CD14-positive monocyte (primary cell): ENCODE data around the gene TMEM209. TPM values are rescaled to one million over a fixed set of nuclear protein-coding genes. Genes with fewer than 3 reads are reported as not detected.
A peak's percentile ranks its signal among the peaks of the same experiment; 100 is the strongest.

ENCODE experiments used
- DNase-seq, 3 donors: peaks; one replicate each; pipeline ENCODE4 v3.0.0-alpha.2; 2011 to 2022
- H2AFZ ChIP-seq: 2 replicates; pipeline ENCODE4 v1.6.0; 2012; ENCODE audit warnings: mild to moderate bottlenecking, low read depth, low read length, inconsistent platforms; ENCODE audit not compliant: insufficient read depth, poor library complexity, severe bottlenecking
- H3K27ac ChIP-seq, 2 donors: 1 replicate in 1 of 2; 2 replicates in 1 of 2; pipeline ENCODE4 v1.5.1; 2012 to 2013; ENCODE audit warnings: low read length in 2 of 2, control low read depth in 1 of 2, inconsistent platforms in 1 of 2, low read depth in 1 of 2, mild to moderate bottlenecking in 1 of 2
- H3K27me3 ChIP-seq, 2 donors: one replicate each; pipeline versions ENCODE4 v1.6.0 to v1.6.1; 2011 to 2013; ENCODE audit warnings: low read length in 2 of 2; ENCODE audit not compliant: control insufficient read depth in 2 of 2, insufficient read depth in 2 of 2
- H3K36me3 ChIP-seq, 2 donors: replicated peaks in 1 of 2; 1 replicate in 1 of 2; 2 replicates in 1 of 2; pipeline versions ENCODE4 v1.5.1 to v1.6.1; 2012 to 2013; ENCODE audit warnings: low read length in 2 of 2, control low read depth in 1 of 2, inconsistent platforms in 1 of 2, mild to moderate bottlenecking in 1 of 2; ENCODE audit not compliant: insufficient read depth in 2 of 2, control insufficient read depth in 1 of 2
- H3K4me1 ChIP-seq, 2 donors: 1 replicate in 1 of 2; 2 replicates in 1 of 2; pipeline versions ENCODE4 v1.5.1 to v1.6.1; 2012 to 2013; ENCODE audit warnings: low read length in 2 of 2, control low read depth in 1 of 2, inconsistent platforms in 1 of 2, mild to moderate bottlenecking in 1 of 2, moderate library complexity in 1 of 2; ENCODE audit not compliant: insufficient read depth in 2 of 2, control insufficient read depth in 1 of 2
- H3K4me2 ChIP-seq: replicated peaks from 2 replicates; pipeline ENCODE3; 2012; ENCODE audit warnings: low read length, moderate library complexity, mild to moderate bottlenecking; ENCODE audit not compliant: poor library complexity, severe bottlenecking; ENCODE audit errors: extremely low read depth
- H3K4me3 ChIP-seq, 3 experiments: fragments of 200-600 bp in 1 of 3; sonication (generic) in 1 of 3; replicated peaks in 1 of 3; 1 replicate in 2 of 3; 2 replicates in 1 of 3; pipeline ENCODE4 v1.5.1; 2011 to 2013; ENCODE audit warnings: low read length in 3 of 3, mild to moderate bottlenecking in 3 of 3, control low read depth in 2 of 3, low read depth in 2 of 3, inconsistent platforms in 1 of 3, moderate library complexity in 1 of 3
- H3K79me2 ChIP-seq: 2 replicates; pipeline ENCODE4 v1.6.0; 2012; ENCODE audit warnings: mild to moderate bottlenecking, control low read depth, inconsistent platforms, low read length, moderate library complexity; ENCODE audit not compliant: insufficient read depth
- H3K9ac ChIP-seq: 2 replicates; pipeline ENCODE4 v1.6.0; 2017; ENCODE audit warnings: low read length, mild to moderate bottlenecking; ENCODE audit not compliant: insufficient read depth, poor library complexity, severe bottlenecking
- H3K9me3 ChIP-seq, 2 donors: replicated peaks in 1 of 2; 1 replicate in 1 of 2; 2 replicates in 1 of 2; pipeline versions ENCODE4 v1.5.1 to v1.6.1; 2012 to 2013; ENCODE audit warnings: low read length in 2 of 2, control low read depth in 1 of 2; ENCODE audit not compliant: control insufficient read depth in 1 of 2, insufficient read depth in 1 of 2
- H4K20me1 ChIP-seq: 2 replicates; pipeline ENCODE4 v1.6.0; 2012; ENCODE audit warnings: mild to moderate bottlenecking, low read length, control low read depth, moderate library complexity; ENCODE audit not compliant: insufficient read depth
- H3K27ac Mint-ChIP-seq, 7 donors: one replicate each; pipeline ENCODE4 v1.8.0; 2020; ENCODE audit warnings: mild to moderate bottlenecking in 7 of 7, mixed read lengths in 7 of 7, moderate library complexity in 6 of 7, inconsistent platforms in 2 of 7
- H3K27me3 Mint-ChIP-seq, 3 donors: one replicate each; pipeline ENCODE4 v1.8.0; 2021 to 2022; ENCODE audit warnings: low read depth in 3 of 3, mild to moderate bottlenecking in 3 of 3, mixed read lengths in 3 of 3, moderate library complexity in 3 of 3, inconsistent platforms in 1 of 3
- H3K36me3 Mint-ChIP-seq, 2 donors: one replicate each; pipeline ENCODE4 v1.8.0; 2020; ENCODE audit warnings: mixed read lengths in 2 of 2, inconsistent platforms in 1 of 2, mild to moderate bottlenecking in 1 of 2
- H3K4me1 Mint-ChIP-seq: one replicate; pipeline ENCODE4 v1.8.0; 2020; ENCODE audit warnings: mild to moderate bottlenecking, mixed read lengths
- H3K4me3 Mint-ChIP-seq, 2 donors: one replicate each; pipeline ENCODE4 v1.8.0; 2020; ENCODE audit warnings: mild to moderate bottlenecking in 2 of 2, mixed read lengths in 2 of 2, moderate library complexity in 1 of 2
- H3K9me3 Mint-ChIP-seq, 7 donors: one replicate each; pipeline ENCODE4 v1.8.0; 2020 to 2022; ENCODE audit warnings: mixed read lengths in 7 of 7, mild to moderate bottlenecking in 6 of 7, moderate library complexity in 6 of 7, inconsistent platforms in 2 of 7
- WGBS: methylation state at CpG from one replicate; pipeline ENCODE4 v1.1.5; 2013; ENCODE audit warnings: missing lambda C conversion rate; ENCODE audit not compliant: insufficient coverage; 5-methylcytosine and 5-hydroxymethylcytosine counted together
- intact Hi-C, 2 donors: fragments of 100-400 bp; cut with micrococcal nuclease; formaldehyde crosslinking; loops; one replicate each; pipeline versions ENCODE4 v1.15.0 to v1.15.1; 2023
- polyA plus RNA-seq, 3 donors: library from polyadenylated mRNA; depleted of rRNA in 1 of 3; unstranded in 2 of 3; stranded (reverse) in 1 of 3; fragments of 300-500 nt in 2 of 3; fragments of >200 nt in 1 of 3; fragmentation: Illumina TruSeq in 2 of 3; gene quantifications; 1 replicate in 2 of 3; 2 replicates in 1 of 3; pipeline ENCODE4 v1.2.3, GENCODE V29; 2012 to 2021
- TF ChIP-seq, protein P1 (sequence below): fragments of 200-600 bp; IDR thresholded peaks from one replicate; pipeline ENCODE4 v1.8.0; 2022; ENCODE audit warnings: antibody characterized with exemption, mild to moderate bottlenecking

The TMEM209 gene
- polyA plus RNA-seq, 3 donors: 7.7 to 16.7 (median 9.6) TPM

DNA sequence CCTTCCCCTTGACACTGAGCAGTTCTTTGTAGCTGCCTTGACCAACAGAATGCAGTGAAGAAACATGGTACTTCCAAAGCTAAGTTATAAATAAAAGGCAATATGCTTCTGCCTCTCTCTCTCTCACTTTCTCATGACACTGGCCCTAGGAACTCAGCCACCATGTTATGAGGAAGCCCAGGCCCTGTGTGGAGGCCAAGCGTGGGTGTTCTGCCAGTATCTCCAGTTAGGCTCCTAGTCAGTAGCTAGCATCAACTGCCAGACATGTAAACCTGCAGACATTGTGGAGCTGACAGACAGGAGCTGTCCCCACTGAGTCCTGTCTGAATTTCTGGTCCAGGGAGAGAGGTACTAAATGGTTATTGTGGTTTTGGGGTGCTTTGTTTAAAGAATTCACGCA lies 45.2 kb downstream of the TMEM209 start:
- peaks cover 57 to 58% of the 10 kb centered on the region in 2 donors for H3K36me3 Mint-ChIP-seq
- intact Hi-C loops: no loop called here

DNA sequence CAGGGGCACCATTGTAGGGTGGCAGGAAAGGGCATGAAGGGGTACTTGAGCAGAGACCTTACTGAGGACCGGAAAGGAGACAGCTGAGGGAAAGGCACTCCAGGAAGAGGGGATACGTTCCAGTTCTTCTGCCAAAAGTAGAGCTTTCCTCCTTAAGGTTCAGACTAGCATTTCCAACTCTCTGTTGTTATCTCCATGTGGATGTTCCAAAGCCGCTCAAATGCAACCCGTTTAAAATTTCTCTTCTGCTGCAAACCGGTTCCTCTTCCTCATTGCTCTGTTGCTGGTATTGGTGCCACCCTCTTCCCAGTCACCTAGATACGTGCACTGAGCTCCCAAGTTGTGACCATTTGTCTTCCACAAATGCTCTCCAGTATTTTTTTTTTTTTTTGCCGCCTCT lies 47.5 kb downstream of the TMEM209 start:
- Histone ChIP-seq H3K4me3 (no peak overlapping the region), H3K4me1 (no peaks in the 10 kb centered on the region), H3K27ac (no peak overlapping the region), H3K79me2 (no peaks in the 10 kb centered on the region), H3K9ac (no peak overlapping the region), H3K4me2 (no peak overlapping the region), H3K36me3 (peaks cover 14 to 29% of the 10 kb centered on the region in 2 donors), H3K27me3 (no peaks in the 10 kb centered on the region), H4K20me1 (no peaks in the 10 kb centered on the region), H3K9me3 (peaks cover 3 to 5% of the 10 kb centered on the region in 2 donors), H2AFZ (no peak overlapping the region)
- DNase-seq: no peak
- Mint-ChIP-seq H3K9me3 (peaks cover 3 to 12% (median 8%) of the 10 kb centered on the region in 7 donors), H3K4me1 (no peaks in the 10 kb centered on the region), H3K4me3 (no peak overlapping the region), H3K27me3 (peaks cover 0 to 2% (median 1%) of the 10 kb centered on the region in 3 donors), H3K36me3 (peaks cover 39 to 41% of the 10 kb centered on the region in 2 donors), H3K27ac (no peak overlapping the region)
- intact Hi-C loops: no loop called here
- TF ChIP-seq, protein P1, sequence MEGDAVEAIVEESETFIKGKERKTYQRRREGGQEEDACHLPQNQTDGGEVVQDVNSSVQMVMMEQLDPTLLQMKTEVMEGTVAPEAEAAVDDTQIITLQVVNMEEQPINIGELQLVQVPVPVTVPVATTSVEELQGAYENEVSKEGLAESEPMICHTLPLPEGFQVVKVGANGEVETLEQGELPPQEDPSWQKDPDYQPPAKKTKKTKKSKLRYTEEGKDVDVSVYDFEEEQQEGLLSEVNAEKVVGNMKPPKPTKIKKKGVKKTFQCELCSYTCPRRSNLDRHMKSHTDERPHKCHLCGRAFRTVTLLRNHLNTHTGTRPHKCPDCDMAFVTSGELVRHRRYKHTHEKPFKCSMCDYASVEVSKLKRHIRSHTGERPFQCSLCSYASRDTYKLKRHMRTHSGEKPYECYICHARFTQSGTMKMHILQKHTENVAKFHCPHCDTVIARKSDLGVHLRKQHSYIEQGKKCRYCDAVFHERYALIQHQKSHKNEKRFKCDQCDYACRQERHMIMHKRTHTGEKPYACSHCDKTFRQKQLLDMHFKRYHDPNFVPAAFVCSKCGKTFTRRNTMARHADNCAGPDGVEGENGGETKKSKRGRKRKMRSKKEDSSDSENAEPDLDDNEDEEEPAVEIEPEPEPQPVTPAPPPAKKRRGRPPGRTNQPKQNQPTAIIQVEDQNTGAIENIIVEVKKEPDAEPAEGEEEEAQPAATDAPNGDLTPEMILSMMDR: no peak
- 96% methylated on average over 6 of the region's 7 CpGs for WGBS

More for the DNA sequence above, 45.2 kb downstream of the TMEM209 start:
- Histone ChIP-seq H3K36me3 (peaks cover 34 to 52% of the 10 kb centered on the region in 2 donors), H3K27me3 (no peaks in the 10 kb centered on the region), H3K4me3 (no peak overlapping the region), H3K4me2 (no peak overlapping the region), H3K79me2 (no peaks in the 10 kb centered on the region), H3K4me1 (no peaks in the 10 kb centered on the region), H4K20me1 (no peaks in the 10 kb centered on the region), H3K9me3 (peaks cover 3 to 5% of the 10 kb centered on the region in 2 donors), H3K27ac (no peak overlapping the region), H2AFZ (no peak overlapping the region), H3K9ac (no peak overlapping the region)
- TF ChIP-seq, protein P1: no peak
- no peak for DNase-seq
- peaks cover 0 to 2% (median 1%) of the 10 kb centered on the region in 3 donors for H3K27me3 Mint-ChIP-seq
- H3K4me1 Mint-ChIP-seq: no peaks in the 10 kb centered on the region
- H3K4me3 Mint-ChIP-seq: no peak overlapping the region
- peak overlapping the region in 1 of 7 donors; percentile 70 for H3K27ac Mint-ChIP-seq
- 100% methylated on average over 1 of the region's 2 CpGs for WGBS
- peaks cover 3 to 12% (median 8%) of the 10 kb centered on the region in 7 donors for H3K9me3 Mint-ChIP-seq
